OCI-LY3 (cell line): ENCODE measurements around the gene NUDT1.

Experiments
- H2AFZ ChIP-seq: fragments of 200-600, 300-600 bp; shearing (Covaris generic); 2 replicates; pipeline ENCODE4 v1.6.0; 2014; ENCODE audit warnings: antibody characterized with exemption, low read depth, low read length
- H3K27ac ChIP-seq: fragments of 200-600, 300-600 bp; sonication (generic); 2 replicates; pipeline ENCODE4 v1.5.1; 2014; ENCODE audit warnings: mild to moderate bottlenecking, low read length, moderate library complexity, mixed read lengths
- H3K27me3 ChIP-seq: fragments of 200-600, 300-600 bp; sonication (generic); 2 replicates; pipeline ENCODE4 v1.6.1; 2014; ENCODE audit warnings: low read depth, low read length, mixed read lengths
- H3K36me3 ChIP-seq: fragments of 200-600, 300-600 bp; sonication (generic); replicated peaks from 2 replicates; pipeline ENCODE3; 2014; ENCODE audit warnings: low read depth, low read length, mixed read lengths
- H3K4me1 ChIP-seq: fragments of 300-600, 200-600 bp; sonication (generic); 2 replicates; pipeline ENCODE4 v1.6.1; 2014; ENCODE audit warnings: low read length, mixed read lengths
- H3K4me2 ChIP-seq: fragments of 200-600, 300-600 bp; sonication (generic); 2 replicates; pipeline ENCODE4 v1.6.1; 2014; ENCODE audit warnings: low read length, mixed read lengths
- H3K4me3 ChIP-seq: fragments of 300-600, 200-600 bp; sonication (generic); 2 replicates; pipeline ENCODE4 v1.5.1; 2014; ENCODE audit warnings: antibody characterized with exemption, mild to moderate bottlenecking, low read length, moderate library complexity
- H3K79me2 ChIP-seq: fragments of 300-600, 200-600 bp; shearing (Covaris generic); 2 replicates; pipeline ENCODE4 v1.6.1; 2014; ENCODE audit warnings: mild to moderate bottlenecking, low read length, mixed read lengths
- H3K9ac ChIP-seq: fragments of 300-600, 200-600 bp; shearing (Covaris generic); 2 replicates; pipeline ENCODE4 v1.6.0; 2014; ENCODE audit warnings: mild to moderate bottlenecking, low read length, moderate library complexity
- H3K9me3 ChIP-seq: fragments of 200-600, 300-600 bp; shearing (Covaris generic); 2 replicates; pipeline ENCODE4 v1.6.1; 2014; ENCODE audit warnings: low read length, mixed read lengths; ENCODE audit not compliant: insufficient read depth
- H4K20me1 ChIP-seq: fragments of 200-600, 300-600 bp; sonication (generic); 2 replicates; pipeline ENCODE4 v1.6.1; 2016; ENCODE audit warnings: low read length, mixed read lengths; ENCODE audit not compliant: insufficient read depth
- EZH2phosphoT487 ChIP-seq: fragments of 200-600 bp; shearing (Covaris generic); IDR thresholded peaks from 2 replicates; pipeline ENCODE4 v1.6.1; 2018; ENCODE audit warnings: antibody characterized with exemption, mixed run types, low read depth
- TF ChIP-seq, protein P1 (sequence below): fragments of 200-600, 300-600 bp; sonication (generic); IDR thresholded peaks from 2 replicates; pipeline ENCODE4 v1.5.1; 2014; ENCODE audit warnings: antibody characterized with exemption, low read length, low read depth

The NUDT1 gene

DNA sequence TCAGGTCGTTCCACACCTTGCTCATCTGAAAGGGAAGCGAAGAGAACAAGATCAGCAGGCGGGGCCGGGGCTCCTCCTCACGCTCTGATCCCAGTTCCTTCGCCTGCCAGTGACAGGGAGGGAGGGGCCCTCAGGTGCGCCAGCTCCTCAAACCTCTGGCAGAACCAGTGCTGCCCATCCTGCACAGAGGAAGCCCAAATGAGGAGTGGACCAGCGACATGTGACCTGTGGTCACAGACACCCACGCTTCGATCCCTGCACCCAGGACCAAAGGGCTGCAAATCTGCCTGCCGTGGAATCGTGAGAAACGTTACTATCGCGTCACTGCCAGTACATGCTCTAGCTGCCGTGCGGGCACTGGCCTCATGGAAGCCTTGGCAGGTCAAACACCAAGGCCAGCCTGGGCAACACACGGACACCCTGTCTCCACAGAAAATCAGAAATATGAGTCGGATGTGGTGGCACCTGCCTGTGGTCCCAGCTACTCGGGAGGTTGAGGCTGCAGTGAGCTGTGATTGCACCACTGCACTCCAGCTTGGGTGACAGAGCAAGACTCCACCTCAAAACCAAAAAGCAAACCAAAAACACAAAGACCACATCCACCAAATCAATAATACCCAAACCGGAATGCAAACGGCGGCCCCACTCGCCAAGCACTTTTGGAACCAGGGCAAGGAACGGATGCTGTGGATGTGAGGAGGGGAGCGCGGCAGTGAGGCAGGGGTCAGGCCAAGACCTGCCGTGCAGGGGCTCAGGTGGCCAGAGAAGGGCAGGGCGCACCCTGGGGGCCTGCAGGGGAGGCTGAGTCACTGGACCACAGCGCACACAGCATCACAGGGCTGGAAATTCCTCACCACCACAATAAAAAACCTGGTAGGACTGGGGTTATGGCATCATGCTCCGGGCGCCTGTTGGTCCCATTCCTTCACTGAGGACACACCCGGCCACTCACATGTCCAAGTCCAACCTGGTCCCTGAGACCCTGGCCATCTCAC, 13.4 kb downstream of the NUDT1 start:
- Histone ChIP-seq H3K4me3 (no peak overlapping the region), H3K79me2 (no peaks in the 10 kb centered on the region), H2AFZ (no peak overlapping the region), H3K9me3 (no peaks in the 10 kb centered on the region), H3K36me3 (no peaks in the 10 kb centered on the region), H3K4me2 (no peak overlapping the region), H3K4me1 (peaks cover 16% of the 10 kb centered on the region), H3K27ac (no peak overlapping the region), H3K27me3 (no peaks in the 10 kb centered on the region), H4K20me1 (no peaks in the 10 kb centered on the region), H3K9ac (no peak overlapping the region)
- no peak for TF ChIP-seq EZH2phosphoT487
- TF ChIP-seq, protein P1, sequence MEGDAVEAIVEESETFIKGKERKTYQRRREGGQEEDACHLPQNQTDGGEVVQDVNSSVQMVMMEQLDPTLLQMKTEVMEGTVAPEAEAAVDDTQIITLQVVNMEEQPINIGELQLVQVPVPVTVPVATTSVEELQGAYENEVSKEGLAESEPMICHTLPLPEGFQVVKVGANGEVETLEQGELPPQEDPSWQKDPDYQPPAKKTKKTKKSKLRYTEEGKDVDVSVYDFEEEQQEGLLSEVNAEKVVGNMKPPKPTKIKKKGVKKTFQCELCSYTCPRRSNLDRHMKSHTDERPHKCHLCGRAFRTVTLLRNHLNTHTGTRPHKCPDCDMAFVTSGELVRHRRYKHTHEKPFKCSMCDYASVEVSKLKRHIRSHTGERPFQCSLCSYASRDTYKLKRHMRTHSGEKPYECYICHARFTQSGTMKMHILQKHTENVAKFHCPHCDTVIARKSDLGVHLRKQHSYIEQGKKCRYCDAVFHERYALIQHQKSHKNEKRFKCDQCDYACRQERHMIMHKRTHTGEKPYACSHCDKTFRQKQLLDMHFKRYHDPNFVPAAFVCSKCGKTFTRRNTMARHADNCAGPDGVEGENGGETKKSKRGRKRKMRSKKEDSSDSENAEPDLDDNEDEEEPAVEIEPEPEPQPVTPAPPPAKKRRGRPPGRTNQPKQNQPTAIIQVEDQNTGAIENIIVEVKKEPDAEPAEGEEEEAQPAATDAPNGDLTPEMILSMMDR, result no peak

DNA sequence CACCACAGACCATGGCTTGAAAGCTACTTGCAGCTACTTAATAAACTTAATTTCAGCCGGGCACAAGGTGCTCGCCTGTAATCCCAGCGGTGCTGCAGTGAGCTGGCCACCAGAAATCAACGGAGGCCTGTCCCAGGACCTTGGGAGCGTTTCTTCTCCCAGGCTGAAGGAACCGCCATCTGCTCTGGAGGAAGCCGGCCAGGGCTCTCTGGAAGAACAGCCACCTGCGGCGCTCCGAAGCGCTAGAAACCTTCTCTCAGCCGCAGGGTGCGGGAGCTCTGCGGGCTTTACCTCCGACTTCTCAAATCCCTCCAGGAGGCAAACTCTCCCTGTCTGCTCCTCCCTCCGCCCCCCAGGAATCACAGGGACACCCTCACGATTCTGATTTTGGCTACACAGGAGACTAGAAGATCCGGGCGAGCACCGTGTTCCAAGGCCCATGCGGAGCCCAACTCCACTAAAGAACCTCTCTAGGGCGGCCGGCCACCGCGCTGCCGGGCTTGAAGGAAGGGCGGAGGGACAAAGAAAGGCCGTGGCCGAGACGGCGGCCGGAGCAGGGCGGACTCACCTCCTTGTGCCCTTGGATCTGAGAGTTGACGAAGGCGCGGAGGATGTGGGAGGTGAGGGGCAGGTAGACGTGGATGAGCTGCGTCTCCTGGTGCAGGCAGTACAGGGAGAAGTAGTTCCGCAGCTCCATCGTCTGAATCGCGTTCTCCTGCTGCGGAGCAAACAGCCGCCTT, 14.4 kb downstream of the NUDT1 start:
- Histone ChIP-seq H3K4me1 (peaks cover 21% of the 10 kb centered on the region), H4K20me1 (no peaks in the 10 kb centered on the region), H3K79me2 (no peaks in the 10 kb centered on the region), H3K27ac (no peak overlapping the region), H3K27me3 (no peaks in the 10 kb centered on the region), H3K36me3 (no peaks in the 10 kb centered on the region), H3K4me2 (no peak overlapping the region), H2AFZ (no peak overlapping the region), H3K4me3 (no peak overlapping the region), H3K9me3 (no peaks in the 10 kb centered on the region), H3K9ac (no peak overlapping the region)
- no peak for TF ChIP-seq EZH2phosphoT487
- TF ChIP-seq, protein P1, result no peak

DNA sequence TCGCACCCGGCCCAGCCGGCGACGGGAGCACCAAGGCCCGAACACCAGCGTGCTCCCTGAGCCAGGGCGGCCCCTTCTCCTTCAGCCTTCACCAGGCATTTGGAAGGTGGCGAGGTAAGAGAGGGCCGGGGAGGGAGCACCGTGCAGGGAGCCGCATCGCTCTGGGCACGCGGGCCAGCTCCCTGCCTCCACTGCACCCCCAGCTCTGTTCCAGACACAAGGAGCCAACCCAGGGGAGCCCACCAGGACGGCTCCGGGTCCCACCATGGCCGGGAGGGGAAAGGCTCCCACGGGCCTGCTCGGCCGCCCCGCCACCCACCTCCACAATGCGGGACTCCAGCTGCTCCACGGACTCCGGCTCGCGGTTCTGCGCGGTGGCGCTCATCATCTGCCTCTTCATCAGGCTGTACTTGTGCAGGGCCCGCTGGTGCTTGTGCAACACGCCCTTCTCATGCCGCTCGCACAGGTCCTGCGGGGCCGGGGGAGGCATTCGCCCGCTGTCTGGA, 15.1 kb downstream of the NUDT1 start:
- H3K4me3 ChIP-seq, result no peak overlapping the region
- no peak overlapping the region for H3K4me2 ChIP-seq
- H3K9me3 ChIP-seq, result no peaks in the 10 kb centered on the region
- no peak overlapping the region for H3K27ac ChIP-seq
- TF ChIP-seq EZH2phosphoT487, result no peak
- TF ChIP-seq, protein P1, result no peak
- no peaks in the 10 kb centered on the region for H4K20me1 ChIP-seq
- H2AFZ ChIP-seq, result no peak overlapping the region
- H3K9ac ChIP-seq, result no peak overlapping the region
- H3K4me1 ChIP-seq, result peaks cover 27% of the 10 kb centered on the region
- no peaks in the 10 kb centered on the region for H3K27me3 ChIP-seq
- no peaks in the 10 kb centered on the region for H3K36me3 ChIP-seq
- H3K79me2 ChIP-seq, result no peaks in the 10 kb centered on the region

DNA sequence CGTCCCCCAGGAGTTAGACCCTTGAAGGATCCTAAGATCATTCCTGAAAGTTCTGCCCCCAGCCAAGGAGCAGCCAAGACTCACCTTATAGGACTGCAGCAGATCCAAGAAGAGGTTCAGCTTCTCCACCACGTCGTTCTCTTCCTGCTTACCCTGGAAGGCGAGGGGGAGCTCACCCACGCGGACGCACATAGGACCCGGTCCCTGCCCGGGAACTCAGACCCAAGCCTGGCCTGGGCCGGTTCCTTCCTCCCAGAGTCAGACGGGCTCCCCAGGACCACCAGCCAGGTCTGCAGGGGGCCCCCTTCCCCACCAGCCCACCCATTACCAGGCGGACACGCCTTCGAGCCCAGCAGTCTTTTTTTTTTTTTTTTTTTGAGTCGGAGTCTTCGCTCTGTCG, 15.6 kb downstream of the NUDT1 start:
- Histone ChIP-seq H3K4me3 (no peak overlapping the region), H3K27ac (no peak overlapping the region), H3K9me3 (no peaks in the 10 kb centered on the region), H3K36me3 (no peaks in the 10 kb centered on the region), H3K9ac (no peak overlapping the region), H3K4me1 (peaks cover 30% of the 10 kb centered on the region), H4K20me1 (no peaks in the 10 kb centered on the region), H3K27me3 (no peaks in the 10 kb centered on the region), H2AFZ (no peak overlapping the region), H3K4me2 (no peak overlapping the region), H3K79me2 (no peaks in the 10 kb centered on the region)
- TF ChIP-seq, protein P1, result no peak
- TF ChIP-seq EZH2phosphoT487, result no peak
